PC-3 (cell line): ENCODE results near the gene PRDM12. TPM values are rescaled to one million over a fixed set of nuclear protein-coding genes. Genes with fewer than 3 reads are reported as not detected.

Source experiments
- ATAC-seq: fragments of 200-7000 bp; cut with Tn5 transposase; 2 replicates; pipeline ENCODE4 v1.9.1; 2020; ENCODE audit warnings: mild to moderate bottlenecking, moderate library complexity
- BruUV-seq: library from RNA; stranded (reverse); fragments of 400-500 nt; replicated peaks from 2 replicates; lab custom pipeline; 2021; lab: Mats Ljungman, UMichigan
- CTCF ChIA-PET: fragments of 300-600 bp; sonication (Branson Sonifier 250); formaldehyde crosslinking; loops from one replicate; lab custom pipeline; 2022; ENCODE audit warnings: antibody characterized with exemption; lab: Charles Lee
- POLR2A ChIA-PET: fragments of 300-600 bp; sonication (Branson Sonifier 250); formaldehyde crosslinking; loops from one replicate; lab custom pipeline; 2022; ENCODE audit warnings: antibody characterized with exemption; ENCODE audit not compliant: unreplicated experiment; lab: Charles Lee
- DNase-seq: peaks from one replicate; pipeline ENCODE4 v3.0.0-alpha.2; 2015
- H2AFZ ChIP-seq: fragments of 300-600 bp; sonication (generic); 2 replicates; pipeline ENCODE4 v1.6.0; 2016; ENCODE audit warnings: antibody characterized with exemption, low read length
- H3F3A ChIP-seq: fragments of 300-600 bp; sonication (generic); one replicate; pipeline ENCODE4 v1.6.0; 2017; ENCODE audit warnings: antibody characterized with exemption, low read length, control low read depth, mild to moderate bottlenecking; ENCODE audit not compliant: unreplicated experiment
- H3K27ac ChIP-seq: fragments of 300-600 bp; sonication (generic); 2 replicates; pipeline ENCODE4 v1.5.1; 2016; ENCODE audit warnings: mild to moderate bottlenecking, low read length
- H3K27me3 ChIP-seq: fragments of 300-600 bp; sonication (generic); 2 replicates; pipeline ENCODE4 v1.6.1; 2016; ENCODE audit warnings: low read length, mixed read lengths
- H3K36me3 ChIP-seq: fragments of 300-600 bp; sonication (generic); 2 replicates; pipeline ENCODE4 v1.6.1; 2016; ENCODE audit warnings: low read depth, mixed run types, low read length, mixed read lengths
- H3K4me1 ChIP-seq: fragments of 300-600 bp; sonication (generic); 2 replicates; pipeline ENCODE4 v1.5.1; 2016; ENCODE audit warnings: low read length; ENCODE audit not compliant: insufficient read depth
- H3K4me2 ChIP-seq: fragments of 300-600 bp; sonication (generic); 2 replicates; pipeline ENCODE4 v1.6.0; 2016; ENCODE audit warnings: low read length
- H3K4me3 ChIP-seq: fragments of 300-600 bp; sonication (generic); 2 replicates; pipeline ENCODE4 v1.5.1; 2016; ENCODE audit warnings: mild to moderate bottlenecking, low read length, mixed read lengths
- H3K79me2 ChIP-seq: fragments of 300-600 bp; sonication (generic); 2 replicates; pipeline ENCODE4 v1.6.1; 2017; ENCODE audit warnings: low read length, mixed read lengths
- H3K9ac ChIP-seq: fragments of 300-600 bp; sonication (generic); 2 replicates; pipeline ENCODE4 v1.6.0; 2016; ENCODE audit warnings: mild to moderate bottlenecking, low read length
- H3K9me2 ChIP-seq: fragments of 300-600 bp; sonication (generic); replicated peaks from 2 replicates; pipeline ENCODE4 v1.6.1; 2016; ENCODE audit warnings: mixed run types, low read length, mixed read lengths
- H3K9me3 ChIP-seq: fragments of 300-600 bp; sonication (generic); 2 replicates; pipeline ENCODE4 v1.6.1; 2016; ENCODE audit warnings: low read length, mixed read lengths
- H4K20me1 ChIP-seq: fragments of 300-600 bp; sonication (generic); 2 replicates; pipeline ENCODE4 v1.6.1; 2016; ENCODE audit warnings: low read length, mixed read lengths
- EZH2 ChIP-seq: fragments of 300-600 bp; sonication (generic); IDR thresholded peaks from one replicate; pipeline ENCODE4 v1.6.1; 2017; ENCODE audit warnings: antibody characterized with exemption, mild to moderate bottlenecking, low read length; ENCODE audit not compliant: unreplicated experiment
- EZH2phosphoT487 ChIP-seq: fragments of 300-600 bp; sonication (generic); IDR thresholded peaks from 2 replicates; pipeline ENCODE4 v1.6.1; 2018; ENCODE audit warnings: mild to moderate bottlenecking, antibody characterized with exemption, low read length, borderline replicate concordance
- intact Hi-C: fragments of 100-400 bp; cut with micrococcal nuclease; formaldehyde crosslinking; loops from 2 replicates; pipeline ENCODE4 v1.9.0; 2023
- total RNA-seq: library from RNA; depleted of rRNA; stranded (reverse); fragments of >200 nt; gene quantifications from 2 replicates; pipeline ENCODE4 v1.2.3, GENCODE V29; 2014
- TF ChIP-seq, protein P1 (sequence below): fragments of 300-600 bp; sonication (generic); conservative IDR thresholded peaks from 2 replicates; pipeline ENCODE4 v1.5.1; 2017; ENCODE audit warnings: antibody characterized with exemption, low read depth, mild to moderate bottlenecking, low read length

Gene PRDM12
- total RNA-seq, 1 experiment from 2014 or later, result not detected

DNA sequence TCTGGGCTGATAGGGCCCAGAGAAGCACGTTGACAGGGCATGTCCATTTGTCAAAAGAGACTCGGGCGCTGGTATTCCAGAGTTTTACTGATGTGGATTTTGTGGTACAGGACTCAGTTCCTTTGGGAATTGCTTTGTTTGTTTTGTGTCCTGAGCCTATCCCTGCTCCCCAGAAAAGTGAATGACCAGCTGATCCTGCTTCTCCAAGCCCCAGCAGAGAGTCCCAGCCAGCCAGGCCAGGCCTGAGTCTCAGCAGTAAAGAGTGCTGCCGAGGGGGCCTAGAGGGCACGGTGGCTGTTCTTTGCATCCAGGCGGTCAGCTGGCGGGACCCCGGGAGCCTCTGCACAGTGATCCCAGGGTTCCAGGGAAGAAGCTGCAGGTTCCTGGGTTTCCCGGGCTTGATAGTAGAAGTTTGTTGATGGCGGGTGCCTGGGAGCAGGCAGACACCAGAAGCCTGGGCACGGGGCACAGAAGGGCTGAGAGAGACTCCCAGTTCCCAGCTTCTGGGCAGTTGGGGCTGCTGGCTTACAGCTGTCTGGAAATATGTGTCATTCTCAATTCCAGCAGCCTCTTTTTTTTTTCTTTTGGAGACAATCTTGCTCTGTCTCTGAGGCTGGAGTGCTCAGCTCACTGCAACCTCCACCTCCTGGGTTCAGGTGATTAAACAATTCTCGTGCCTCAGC is 8.7 kb downstream of the PRDM12 start:
- TF ChIP-seq EZH2 (no peak), EZH2phosphoT487 (no peak)
- TF ChIP-seq, protein P1, sequence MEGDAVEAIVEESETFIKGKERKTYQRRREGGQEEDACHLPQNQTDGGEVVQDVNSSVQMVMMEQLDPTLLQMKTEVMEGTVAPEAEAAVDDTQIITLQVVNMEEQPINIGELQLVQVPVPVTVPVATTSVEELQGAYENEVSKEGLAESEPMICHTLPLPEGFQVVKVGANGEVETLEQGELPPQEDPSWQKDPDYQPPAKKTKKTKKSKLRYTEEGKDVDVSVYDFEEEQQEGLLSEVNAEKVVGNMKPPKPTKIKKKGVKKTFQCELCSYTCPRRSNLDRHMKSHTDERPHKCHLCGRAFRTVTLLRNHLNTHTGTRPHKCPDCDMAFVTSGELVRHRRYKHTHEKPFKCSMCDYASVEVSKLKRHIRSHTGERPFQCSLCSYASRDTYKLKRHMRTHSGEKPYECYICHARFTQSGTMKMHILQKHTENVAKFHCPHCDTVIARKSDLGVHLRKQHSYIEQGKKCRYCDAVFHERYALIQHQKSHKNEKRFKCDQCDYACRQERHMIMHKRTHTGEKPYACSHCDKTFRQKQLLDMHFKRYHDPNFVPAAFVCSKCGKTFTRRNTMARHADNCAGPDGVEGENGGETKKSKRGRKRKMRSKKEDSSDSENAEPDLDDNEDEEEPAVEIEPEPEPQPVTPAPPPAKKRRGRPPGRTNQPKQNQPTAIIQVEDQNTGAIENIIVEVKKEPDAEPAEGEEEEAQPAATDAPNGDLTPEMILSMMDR, result no peak
- Histone ChIP-seq H3K79me2 (no peaks in the 10 kb centered on the region), H3K9me2 (no peaks in the 10 kb centered on the region), H4K20me1 (no peaks in the 10 kb centered on the region), H3F3A (no peaks in the 10 kb centered on the region), H2AFZ (no peak overlapping the region), H3K9me3 (no peaks in the 10 kb centered on the region), H3K4me2 (no peak overlapping the region), H3K27me3 (no peaks in the 10 kb centered on the region), H3K4me3 (no peak overlapping the region), H3K36me3 (no peaks in the 10 kb centered on the region), H3K4me1 (no peaks in the 10 kb centered on the region), H3K27ac (no peak overlapping the region), H3K9ac (no peak overlapping the region)
- DNase-seq, result no peak
- no TSS peak for BruUV-seq
- ChIA-PET POLR2A (no interaction called here), CTCF (no interaction called here)
- intact Hi-C loops, result no loop called here
- no peak for ATAC-seq

DNA sequence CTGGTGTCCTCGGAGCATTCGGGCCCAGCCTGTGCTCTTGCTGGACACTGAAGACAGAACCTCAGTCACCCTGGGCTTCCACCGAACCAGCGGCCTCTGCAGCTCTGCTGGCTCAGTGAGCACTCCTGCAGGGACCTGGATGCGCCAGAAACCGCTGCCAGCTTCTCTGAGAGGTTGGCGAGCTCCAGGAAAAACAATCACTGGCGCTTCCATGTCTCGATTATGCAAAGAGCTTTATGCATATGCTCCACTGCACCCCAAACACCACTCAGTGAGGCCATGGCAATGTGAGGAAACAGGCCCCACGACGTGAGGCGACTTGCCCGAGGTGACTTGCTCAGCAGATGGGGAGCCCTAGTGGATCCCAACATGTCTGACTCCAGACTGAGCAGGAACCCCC is 11.0 kb downstream of the PRDM12 start:
- intact Hi-C loops, result no loop called here
- Histone ChIP-seq H3K9me3 (no peaks in the 10 kb centered on the region), H3K79me2 (no peaks in the 10 kb centered on the region), H3K4me3 (no peak overlapping the region), H3F3A (no peaks in the 10 kb centered on the region), H3K9ac (no peak overlapping the region), H3K9me2 (no peaks in the 10 kb centered on the region), H3K4me2 (no peak overlapping the region), H2AFZ (no peak overlapping the region), H4K20me1 (no peaks in the 10 kb centered on the region), H3K36me3 (no peaks in the 10 kb centered on the region), H3K27me3 (no peaks in the 10 kb centered on the region), H3K4me1 (no peaks in the 10 kb centered on the region), H3K27ac (no peak overlapping the region)
- POLR2A ChIA-PET, result no interaction called here
- no TSS peak for BruUV-seq
- CTCF ChIA-PET, result no interaction called here
- DNase-seq (no peak), ATAC-seq (no peak)
- TF ChIP-seq, protein P1, result no peak
- no peak for TF ChIP-seq EZH2
- TF ChIP-seq EZH2phosphoT487, result no peak

DNA sequence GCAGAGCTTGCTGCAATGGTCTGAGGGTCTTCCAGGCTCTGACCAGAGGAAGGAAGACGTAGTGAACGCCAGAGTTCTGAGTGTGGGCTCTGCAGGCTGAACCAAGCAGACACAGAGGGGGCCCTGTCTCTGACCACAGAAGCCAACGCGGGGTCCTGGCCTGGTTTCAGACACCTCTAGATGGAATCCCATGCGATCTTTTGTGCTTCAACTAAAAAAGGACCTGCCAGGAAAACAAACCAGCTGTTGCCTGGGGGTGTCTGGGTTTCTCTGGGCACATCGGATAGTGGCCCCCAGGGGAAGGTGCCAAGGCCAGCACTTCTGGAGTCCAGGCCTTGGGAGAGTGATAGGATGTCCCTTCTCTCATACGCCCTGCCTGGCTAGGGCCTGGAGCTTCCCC is 12.9 kb downstream of the PRDM12 start:
- ChIA-PET CTCF (no interaction called here), POLR2A (no interaction called here)
- Histone ChIP-seq H3K27ac (no peak overlapping the region), H3K79me2 (no peaks in the 10 kb centered on the region), H3K4me3 (no peak overlapping the region), H4K20me1 (no peaks in the 10 kb centered on the region), H3K27me3 (no peaks in the 10 kb centered on the region), H3K36me3 (no peaks in the 10 kb centered on the region), H3K4me2 (no peak overlapping the region), H3K4me1 (peaks cover 7% of the 10 kb centered on the region; the same call in 1 of the 2 replicates), H3K9me3 (no peaks in the 10 kb centered on the region), H2AFZ (no peak overlapping the region), H3K9me2 (no peaks in the 10 kb centered on the region), H3K9ac (no peak overlapping the region), H3F3A (no peaks in the 10 kb centered on the region)
- BruUV-seq, result no TSS peak
- intact Hi-C loops, result no loop called here
- TF ChIP-seq, protein P1, result no peak
- TF ChIP-seq EZH2, result no peak
- TF ChIP-seq EZH2phosphoT487, result no peak
- ATAC-seq, result no peak
- DNase-seq, result no peak
